ENCODE results near the gene ERCC3.

DNA sequence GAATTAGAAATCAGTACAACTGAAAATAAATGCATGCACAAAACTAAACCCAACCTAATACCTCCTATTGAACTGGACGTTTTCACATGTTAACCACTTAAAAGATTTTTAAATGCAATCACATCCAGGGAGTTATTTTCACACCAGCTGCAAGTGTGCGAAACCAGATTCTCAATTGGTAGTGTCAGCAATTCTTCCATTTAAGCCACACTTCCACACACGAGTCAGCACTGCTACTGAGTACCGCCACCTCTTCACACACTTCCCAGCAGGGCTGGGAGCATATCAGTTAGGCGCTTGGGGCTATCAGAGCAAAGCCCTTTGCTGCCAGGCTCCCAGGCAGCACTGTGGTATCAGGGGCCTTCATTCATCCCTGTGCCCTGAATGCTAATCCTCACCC lies 14.2 kb downstream of the ERCC3 start:
- TF ChIP-seq ZSCAN30 (CRISPR knock-in tag; IDR thresholded peaks at IDR 0.05) (no peak), ZBTB7B (CRISPR knock-in tag; IDR thresholded peaks at IDR 0.05) (no peak), ZKSCAN8 (CRISPR knock-in tag; IDR thresholded peaks at IDR 0.05; ENCODE audit: borderline replicate concordance) (no peak), ZNF232 (CRISPR knock-in tag; IDR thresholded peaks at IDR 0.05; ENCODE audit: borderline replicate concordance) (no peak), ZNF235 (CRISPR knock-in tag; IDR thresholded peaks at IDR 0.05; ENCODE audit: borderline replicate concordance) (no peak), POLR2A (IDR thresholded peaks at IDR 0.05; ENCODE audit: insufficient read depth in 1 of 2, low read depth in 2 of 2, low read length in 2 of 2) (no peak), CEBPB (IDR thresholded peaks at IDR 0.05; ENCODE audit: borderline replicate concordance, low read depth, low read length) (no peak), YY1 (IDR thresholded peaks at IDR 0.05; ENCODE audit: insufficient read depth, insufficient replicate concordance, low read depth, low read length) (no peak), ZBTB38 (CRISPR knock-in tag; IDR thresholded peaks at IDR 0.05) (no peak)
